ENCODE results near the gene THRSP. TPM values are rescaled to one million over a fixed set of nuclear protein-coding genes. Genes with fewer than 3 reads are reported as not detected.
A peak's percentile ranks its signal among the peaks of the same experiment; 100 is the strongest.

Gene THRSP
- total and polyA plus RNA-seq, 10 of the 15 experiments (the other 5 are each of a cell fraction or from before 2014, with no cell fraction given): 0.18 TPM; not detected in 9

DNA sequence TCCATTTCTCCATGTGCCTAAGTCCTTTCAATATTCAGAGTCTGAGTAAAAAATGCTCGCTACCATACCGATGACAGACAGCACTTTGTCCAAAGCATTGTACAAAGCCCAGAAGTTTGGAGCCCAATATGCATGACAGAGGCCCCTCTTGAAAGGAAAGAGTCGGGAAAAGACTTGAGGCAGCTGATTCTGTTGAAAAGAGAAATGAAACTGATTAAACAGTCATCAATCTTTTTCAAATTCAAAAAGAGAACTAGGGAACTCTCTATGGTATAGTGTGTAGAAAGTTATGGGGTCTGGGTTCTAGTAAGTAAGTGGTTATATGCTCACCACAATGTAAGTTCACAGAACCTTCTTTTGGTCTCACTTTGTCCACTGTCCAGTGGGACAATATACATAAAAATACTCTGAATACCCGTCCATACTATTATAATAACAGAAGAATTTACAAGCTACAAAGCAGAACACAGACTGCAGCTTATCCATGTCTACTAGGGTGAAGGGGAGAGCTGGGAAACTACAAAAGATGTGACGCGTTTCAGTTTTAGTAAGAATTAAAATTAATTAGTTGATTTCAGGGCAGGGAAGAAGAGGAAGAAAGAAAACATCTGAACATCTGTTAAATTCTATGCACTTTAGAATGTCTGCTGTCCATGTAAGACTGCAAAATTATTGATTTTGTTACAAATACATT lies 49.1 kb downstream of the THRSP start (continued):
- TF ChIP-seq EP300 (IDR thresholded peaks at IDR 0.05; ENCODE audit: borderline replicate concordance in 1 of 2, control insufficient read depth in 1 of 2, low read depth in 2 of 2, low read length in 2 of 2): 0 out of 4 replicates have a peak, but pooled peaks of 1 of the 2 experiments have one; percentile 47
- TF ChIP-seq SUZ12 (IDR thresholded peaks at IDR 0.05; ENCODE audit: unreplicated experiment): no peak
- no peak for TF ChIP-seq GABPA (IDR thresholded peaks at IDR 0.05; ENCODE audit: low read depth)
- TF ChIP-seq BACH1 (IDR thresholded peaks at IDR 0.05; ENCODE audit: borderline replicate concordance): peak; percentile 53; the same call in 1 of the 2 replicates
- no peak for TF ChIP-seq CREM (IDR thresholded peaks at IDR 0.05; ENCODE audit: low read depth)
- peak; percentile 51 for TF ChIP-seq BMI1 (IDR thresholded peaks at IDR 0.05; ENCODE audit: borderline replicate concordance)
- TF ChIP-seq ZBED1 (IDR thresholded peaks at IDR 0.05; ENCODE audit: borderline replicate concordance): no peak
- TF ChIP-seq EGR1 (IDR thresholded peaks at IDR 0.05; ENCODE audit: borderline replicate concordance in 1 of 2, low read depth in 2 of 2, low read length in 2 of 2): no peak
- no peak for TF ChIP-seq LARP7 (IDR thresholded peaks at IDR 0.05)
- TF ChIP-seq CBX3 (IDR thresholded peaks at IDR 0.05; ENCODE audit: borderline replicate concordance, low read depth): no peak
- TF ChIP-seq, protein P1, sequence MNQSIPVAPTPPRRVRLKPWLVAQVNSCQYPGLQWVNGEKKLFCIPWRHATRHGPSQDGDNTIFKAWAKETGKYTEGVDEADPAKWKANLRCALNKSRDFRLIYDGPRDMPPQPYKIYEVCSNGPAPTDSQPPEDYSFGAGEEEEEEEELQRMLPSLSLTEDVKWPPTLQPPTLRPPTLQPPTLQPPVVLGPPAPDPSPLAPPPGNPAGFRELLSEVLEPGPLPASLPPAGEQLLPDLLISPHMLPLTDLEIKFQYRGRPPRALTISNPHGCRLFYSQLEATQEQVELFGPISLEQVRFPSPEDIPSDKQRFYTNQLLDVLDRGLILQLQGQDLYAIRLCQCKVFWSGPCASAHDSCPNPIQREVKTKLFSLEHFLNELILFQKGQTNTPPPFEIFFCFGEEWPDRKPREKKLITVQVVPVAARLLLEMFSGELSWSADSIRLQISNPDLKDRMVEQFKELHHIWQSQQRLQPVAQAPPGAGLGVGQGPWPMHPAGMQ (IDR thresholded peaks at IDR 0.05; ENCODE audit: borderline replicate concordance): no peak

Other genes with a start within 250 kb of the THRSP start
Only the 7 nearest of the 8 such genes appear.
- gene AAMDC, start 242.7 kb upstream of the THRSP start, total RNA-seq (2014; rRNA removed): 6.1 and 6.7 TPM in 2 replicates
- 8.4 and 9.8 TPM in 2 replicates for gene AAMDC, start 242.7 kb upstream of the THRSP start, total RNA-seq (2014; rRNA removed; fragmentation: Illumina TruSeq; extraction: Trizol)
- gene AAMDC, start 242.7 kb upstream of the THRSP start, total RNA-seq (2021): 4.3 and 6.2 TPM in 2 replicates
- gene AAMDC, start 242.7 kb upstream of the THRSP start, polyA plus RNA-seq (2011; rRNA removed): 3.7 and 4.4 TPM in 2 replicates
- gene AAMDC, start 242.7 kb upstream of the THRSP start, polyA plus RNA-seq (2014; fragmentation: Illumina TruSeq; extraction: Trizol): 2.4 and 8.3 TPM in 2 replicates
- 10 to 100 TPM; 37.1 to 38.3 TPM for gene AAMDC, start 242.7 kb upstream of the THRSP start, polyA plus RNA-seq (2014; fragmentation: Nextera tagmentation; extraction: Ambion mirVana)
- gene AAMDC, start 242.7 kb upstream of the THRSP start, polyA plus RNA-seq (2014; rRNA removed): 11.3 and 13.9 TPM in 2 replicates
- 10 to 100 TPM; 18.6 to 26.0 TPM for gene AAMDC, start 242.7 kb upstream of the THRSP start, polyA plus RNA-seq (2016; fragmentation: Nextera tagmentation; extraction: Ambion mirVana)
- 47.7 and 50.5 TPM in 2 replicates for gene INTS4, start 69.2 kb upstream of the THRSP start, total RNA-seq (2014; rRNA removed)
- gene INTS4, start 69.2 kb upstream of the THRSP start, total RNA-seq (2014; rRNA removed; fragmentation: Illumina TruSeq; extraction: Trizol): 40.2 and 44.4 TPM in 2 replicates
- 36.6 and 39.4 TPM in 2 replicates for gene INTS4, start 69.2 kb upstream of the THRSP start, total RNA-seq (2021)
- gene INTS4, start 69.2 kb upstream of the THRSP start, polyA plus RNA-seq (2011; rRNA removed): 48.1 and 49.5 TPM in 2 replicates
- 38.6 and 42.1 TPM in 2 replicates for gene INTS4, start 69.2 kb upstream of the THRSP start, polyA plus RNA-seq (2014; fragmentation: Illumina TruSeq; extraction: Trizol)
- gene INTS4, start 69.2 kb upstream of the THRSP start, polyA plus RNA-seq (2014; fragmentation: Nextera tagmentation; extraction: Ambion mirVana): 10 to 100 TPM; 20.2 to 24.3 TPM
- gene INTS4, start 69.2 kb upstream of the THRSP start, polyA plus RNA-seq (2014; rRNA removed): 39.4 and 39.9 TPM in 2 replicates
- 10 to 100 TPM; 40.1 to 41.1 TPM for gene INTS4, start 69.2 kb upstream of the THRSP start, polyA plus RNA-seq (2016; fragmentation: Nextera tagmentation; extraction: Ambion mirVana)
- 0.51 and 0.54 TPM in 2 replicates for gene KCTD14, start 40.6 kb upstream of the THRSP start, total RNA-seq (2014; rRNA removed)
- 0.41 and 0.45 TPM in 2 replicates for gene KCTD14, start 40.6 kb upstream of the THRSP start, total RNA-seq (2014; rRNA removed; fragmentation: Illumina TruSeq; extraction: Trizol)
- 0.38 and 0.43 TPM in 2 replicates for gene KCTD14, start 40.6 kb upstream of the THRSP start, total RNA-seq (2021)
- 0.04 and 0.19 TPM in 2 replicates for gene KCTD14, start 40.6 kb upstream of the THRSP start, polyA plus RNA-seq (2011; rRNA removed)
- gene KCTD14, start 40.6 kb upstream of the THRSP start, polyA plus RNA-seq (2014; fragmentation: Illumina TruSeq; extraction: Trizol): 0.63 and 0.74 TPM in 2 replicates
- gene KCTD14, start 40.6 kb upstream of the THRSP start, polyA plus RNA-seq (2014; fragmentation: Nextera tagmentation; extraction: Ambion mirVana): under 1 TPM; 0.11 to 0.42 TPM
- gene KCTD14, start 40.6 kb upstream of the THRSP start, polyA plus RNA-seq (2014; rRNA removed): 0.53 and 0.59 TPM in 2 replicates
- under 1 TPM; 0.54 TPM for gene KCTD14, start 40.6 kb upstream of the THRSP start, polyA plus RNA-seq (2016; fragmentation: Nextera tagmentation; extraction: Ambion mirVana)
- 145 and 167 TPM in 2 replicates for gene NDUFC2, start 16.0 kb downstream of the THRSP start, total RNA-seq (2014; rRNA removed)
- gene NDUFC2, start 16.0 kb downstream of the THRSP start, total RNA-seq (2014; rRNA removed; fragmentation: Illumina TruSeq; extraction: Trizol): 134 and 145 TPM in 2 replicates
- 185 and 187 TPM in 2 replicates for gene NDUFC2, start 16.0 kb downstream of the THRSP start, total RNA-seq (2021)
- 120 and 153 TPM in 2 replicates for gene NDUFC2, start 16.0 kb downstream of the THRSP start, polyA plus RNA-seq (2011; rRNA removed)
- gene NDUFC2, start 16.0 kb downstream of the THRSP start, polyA plus RNA-seq (2014; fragmentation: Illumina TruSeq; extraction: Trizol): 13.1 and 103 TPM in 2 replicates
- 100 to 1,000 TPM; 483 to 529 TPM for gene NDUFC2, start 16.0 kb downstream of the THRSP start, polyA plus RNA-seq (2014; fragmentation: Nextera tagmentation; extraction: Ambion mirVana)
- 178 and 198 TPM in 2 replicates for gene NDUFC2, start 16.0 kb downstream of the THRSP start, polyA plus RNA-seq (2014; rRNA removed)
- gene NDUFC2, start 16.0 kb downstream of the THRSP start, polyA plus RNA-seq (2016; fragmentation: Nextera tagmentation; extraction: Ambion mirVana): 100 to 1,000 TPM; 409 to 466 TPM
- gene ALG8, start 75.8 kb downstream of the THRSP start, total RNA-seq (2014; rRNA removed): 56.9 and 75.9 TPM in 2 replicates
- gene ALG8, start 75.8 kb downstream of the THRSP start, total RNA-seq (2014; rRNA removed; fragmentation: Illumina TruSeq; extraction: Trizol): 66.1 and 66.9 TPM in 2 replicates
- gene ALG8, start 75.8 kb downstream of the THRSP start, total RNA-seq (2021): 48.4 and 50.6 TPM in 2 replicates
- 59.9 and 75.6 TPM in 2 replicates for gene ALG8, start 75.8 kb downstream of the THRSP start, polyA plus RNA-seq (2011; rRNA removed)
- gene ALG8, start 75.8 kb downstream of the THRSP start, polyA plus RNA-seq (2014; fragmentation: Illumina TruSeq; extraction: Trizol): 69.8 and 74.8 TPM in 2 replicates
- gene ALG8, start 75.8 kb downstream of the THRSP start, polyA plus RNA-seq (2014; fragmentation: Nextera tagmentation; extraction: Ambion mirVana): 100 to 1,000 TPM in 1 of 2 experiments, 10 to 100 TPM in 1; 79.1 to 105 TPM
- gene ALG8, start 75.8 kb downstream of the THRSP start, polyA plus RNA-seq (2014; rRNA removed): 45.7 TPM in 2 replicates
- gene ALG8, start 75.8 kb downstream of the THRSP start, polyA plus RNA-seq (2016; fragmentation: Nextera tagmentation; extraction: Ambion mirVana): 10 to 100 TPM; 88.1 to 88.6 TPM
- 3.4 and 3.5 TPM in 2 replicates for gene KCTD21, start 124.8 kb downstream of the THRSP start, total RNA-seq (2014; rRNA removed)
- gene KCTD21, start 124.8 kb downstream of the THRSP start, total RNA-seq (2014; rRNA removed; fragmentation: Illumina TruSeq; extraction: Trizol): 3.8 and 4.1 TPM in 2 replicates
- gene KCTD21, start 124.8 kb downstream of the THRSP start, total RNA-seq (2021): 4.5 and 4.6 TPM in 2 replicates
- gene KCTD21, start 124.8 kb downstream of the THRSP start, polyA plus RNA-seq (2011; rRNA removed): 4.4 and 4.8 TPM in 2 replicates
- 4.7 and 5.4 TPM in 2 replicates for gene KCTD21, start 124.8 kb downstream of the THRSP start, polyA plus RNA-seq (2014; fragmentation: Illumina TruSeq; extraction: Trizol)
- gene KCTD21, start 124.8 kb downstream of the THRSP start, polyA plus RNA-seq (2014; fragmentation: Nextera tagmentation; extraction: Ambion mirVana): under 1 TPM; 0.63 to 0.73 TPM
- gene KCTD21, start 124.8 kb downstream of the THRSP start, polyA plus RNA-seq (2014; rRNA removed): 4.3 and 4.5 TPM in 2 replicates
- 1 to 10 TPM; 2.1 to 2.9 TPM for gene KCTD21, start 124.8 kb downstream of the THRSP start, polyA plus RNA-seq (2016; fragmentation: Nextera tagmentation; extraction: Ambion mirVana)
- 2.9 and 3.9 TPM in 2 replicates for gene USP35, start 125.1 kb downstream of the THRSP start, total RNA-seq (2014; rRNA removed)
- 2.3 and 3.1 TPM in 2 replicates for gene USP35, start 125.1 kb downstream of the THRSP start, total RNA-seq (2014; rRNA removed; fragmentation: Illumina TruSeq; extraction: Trizol)
- gene USP35, start 125.1 kb downstream of the THRSP start, total RNA-seq (2021): 5.6 and 6.4 TPM in 2 replicates
- gene USP35, start 125.1 kb downstream of the THRSP start, polyA plus RNA-seq (2011; rRNA removed): 2.7 and 3.4 TPM in 2 replicates
- gene USP35, start 125.1 kb downstream of the THRSP start, polyA plus RNA-seq (2014; fragmentation: Illumina TruSeq; extraction: Trizol): 1.7 and 2.5 TPM in 2 replicates
- under 1 TPM in 1 of 2 experiments, not detected in 1; 0.13 TPM for gene USP35, start 125.1 kb downstream of the THRSP start, polyA plus RNA-seq (2014; fragmentation: Nextera tagmentation; extraction: Ambion mirVana)
- 5.3 and 5.5 TPM in 2 replicates for gene USP35, start 125.1 kb downstream of the THRSP start, polyA plus RNA-seq (2014; rRNA removed)
- gene USP35, start 125.1 kb downstream of the THRSP start, polyA plus RNA-seq (2016; fragmentation: Nextera tagmentation; extraction: Ambion mirVana): under 1 TPM; 0.28 to 0.68 TPM

Data from GM12878 (cell line).